Thymus (tissue), 11 donors: Measurements from ENCODE around the gene KCTD5. TPM values are rescaled to one million over a fixed set of nuclear protein-coding genes. Genes with fewer than 3 reads are reported as not detected.
"Not testable (repeated sequence)": the region's sequence is repeated elsewhere in the genome, so short reads cannot be mapped to it uniquely, and the experiment has no call there.

Experiments
- DNase-seq, 9 donors: peaks; one replicate each; pipeline ENCODE4 v3.0.0-alpha.2; 2013; ENCODE audit warnings: low spot score in 9 of 9, low read depth in 6 of 9, missing footprints in 1 of 9
- H3K27ac ChIP-seq, 2 donors: one replicate each; pipeline ENCODE4 v1.5.1; 2013; ENCODE audit warnings: control low read depth in 1 of 2, low read depth in 1 of 2, low read length in 1 of 2, mild to moderate bottlenecking in 1 of 2, moderate library complexity in 1 of 2
- H3K27me3 ChIP-seq, 2 donors: one replicate each; pipeline ENCODE4 v1.5.1; 2013; ENCODE audit warnings: low read length in 1 of 2; ENCODE audit not compliant: control insufficient read depth in 2 of 2, insufficient read depth in 1 of 2
- H3K36me3 ChIP-seq, 2 donors: one replicate each; pipeline ENCODE4 v1.5.1; 2013; ENCODE audit warnings: low read length in 1 of 2, mild to moderate bottlenecking in 1 of 2, moderate library complexity in 1 of 2; ENCODE audit not compliant: control insufficient read depth in 2 of 2, insufficient read depth in 2 of 2
- H3K4me1 ChIP-seq, 2 donors: one replicate each; pipeline ENCODE4 v1.5.1; 2013; ENCODE audit warnings: low read length in 2 of 2; ENCODE audit not compliant: control insufficient read depth in 2 of 2, insufficient read depth in 2 of 2
- H3K4me3 ChIP-seq, 2 donors: one replicate each; pipeline ENCODE4 v1.5.1; 2013; ENCODE audit warnings: low read length in 2 of 2, control low read depth in 1 of 2, mild to moderate bottlenecking in 1 of 2
- H3K9me3 ChIP-seq, 2 donors: one replicate each; pipeline ENCODE4 v1.5.1; 2013; ENCODE audit warnings: low read length in 1 of 2, mild to moderate bottlenecking in 1 of 2; ENCODE audit not compliant: control insufficient read depth in 2 of 2, insufficient read depth in 1 of 2
- WGBS: extraction: QIAGEN DNeasy Blood & Tissue Kit; methylation state at CpG from one replicate; pipeline ENCODE4 v1.1.7; 2013; 5-methylcytosine and 5-hydroxymethylcytosine counted together
- polyA plus RNA-seq: library from polyadenylated mRNA; stranded (reverse); fragments of 200-250 nt; gene quantifications from one replicate; pipeline ENCODE4 v1.2.3, GENCODE V29; 2013
- total RNA-seq: library from RNA; stranded (reverse); fragments of 120-200 nt; gene quantifications from one replicate; pipeline ENCODE4 v1.2.4, GENCODE V29; 2013
- donor health status: healthy.

Gene KCTD5
- total and polyA plus RNA-seq, 2 donors, result 18.5 to 21.8 TPM

DNA sequence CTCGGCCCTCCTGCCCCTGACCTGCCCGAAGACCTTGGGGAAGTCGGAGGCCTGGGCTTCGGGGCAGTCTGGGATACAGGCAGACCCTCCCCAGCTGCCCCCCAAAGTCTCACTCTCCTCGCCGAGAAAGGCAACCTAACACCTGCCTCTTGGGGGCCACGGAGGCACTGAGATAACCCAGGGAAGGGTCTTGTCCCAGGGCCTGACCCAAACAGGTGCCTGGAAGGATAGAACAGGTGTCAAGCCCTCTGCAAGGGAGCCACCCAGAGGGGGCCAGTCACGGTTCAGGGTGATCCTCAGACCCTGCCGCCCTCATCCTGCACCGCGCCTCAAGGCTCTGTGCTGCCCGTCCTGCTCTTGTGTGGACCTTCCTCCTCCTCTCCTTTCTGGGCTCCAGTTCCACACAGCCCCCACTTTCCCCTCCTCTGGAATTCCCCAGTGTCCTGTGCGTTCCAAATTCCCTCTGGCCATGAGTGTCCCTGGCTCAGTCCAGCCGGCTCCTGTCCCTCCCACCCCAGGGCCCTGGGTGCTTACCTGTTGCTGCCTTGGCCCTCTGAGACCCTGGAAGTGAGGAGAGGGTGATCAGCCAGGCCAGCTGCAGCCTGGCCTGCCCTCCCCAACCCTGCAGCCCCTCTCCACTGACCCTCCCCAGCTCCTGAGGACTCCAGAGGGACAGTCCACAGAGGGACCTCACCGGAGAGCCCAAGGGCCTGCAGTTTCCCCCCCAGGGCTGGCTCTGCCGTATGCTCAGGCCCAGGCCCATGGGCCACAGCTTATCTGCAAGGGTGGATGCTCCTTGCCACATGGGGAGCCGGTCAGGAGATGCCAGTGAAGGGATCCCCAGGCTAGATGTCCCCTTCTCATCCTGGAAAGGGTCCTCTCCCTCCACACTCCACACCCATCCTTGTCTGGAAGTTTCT, 33.9 kb downstream of the KCTD5 start:
- 85% methylated on average over 17 of the region's 17 CpGs for WGBS
- Histone ChIP-seq H3K4me1 (peaks cover 5 to 10% of the 10 kb centered on the region in 2 donors), H3K9me3 (no peaks in the 10 kb centered on the region), H3K27ac (peak overlapping the region in 1 of 2 donors; percentile 68), H3K4me3 (peak overlapping the region in 1 of 2 donors; percentile 11), H3K27me3 (peaks cover 3 to 25% of the 10 kb centered on the region in 2 donors), H3K36me3 (no peaks in the 10 kb centered on the region)
- DNase-seq, result no peak

DNA sequence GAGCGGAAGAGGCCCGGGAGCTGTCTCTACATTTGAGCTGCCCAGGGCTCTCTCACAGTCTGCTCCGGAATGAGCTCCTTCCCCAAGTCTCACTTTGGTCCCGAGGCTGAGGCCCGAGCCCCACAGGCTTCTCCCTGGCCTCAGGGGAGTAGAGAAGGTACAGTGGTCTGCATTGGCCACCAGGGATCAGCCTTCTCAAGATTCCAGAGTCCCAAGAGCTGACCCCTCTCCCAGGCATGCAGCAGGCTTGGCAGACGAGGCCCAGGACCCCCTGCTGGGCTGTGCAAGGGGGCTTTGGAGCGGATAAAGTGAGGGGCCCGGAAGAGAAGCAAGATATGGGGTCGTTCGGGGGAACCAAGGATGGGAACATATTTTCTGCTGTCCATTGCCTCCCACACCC, 34.6 kb downstream of the KCTD5 start:
- no peak overlapping the region for H3K4me3 ChIP-seq
- no peak overlapping the region for H3K27ac ChIP-seq
- WGBS, result 91% methylated on average over 10 of the region's 10 CpGs
- peaks cover 8 to 15% of the 10 kb centered on the region in 2 donors for H3K4me1 ChIP-seq
- peaks cover 3 to 25% of the 10 kb centered on the region in 2 donors for H3K27me3 ChIP-seq
- no peak for DNase-seq
- no peaks in the 10 kb centered on the region for H3K36me3 ChIP-seq
- H3K9me3 ChIP-seq, result no peaks in the 10 kb centered on the region

DNA sequence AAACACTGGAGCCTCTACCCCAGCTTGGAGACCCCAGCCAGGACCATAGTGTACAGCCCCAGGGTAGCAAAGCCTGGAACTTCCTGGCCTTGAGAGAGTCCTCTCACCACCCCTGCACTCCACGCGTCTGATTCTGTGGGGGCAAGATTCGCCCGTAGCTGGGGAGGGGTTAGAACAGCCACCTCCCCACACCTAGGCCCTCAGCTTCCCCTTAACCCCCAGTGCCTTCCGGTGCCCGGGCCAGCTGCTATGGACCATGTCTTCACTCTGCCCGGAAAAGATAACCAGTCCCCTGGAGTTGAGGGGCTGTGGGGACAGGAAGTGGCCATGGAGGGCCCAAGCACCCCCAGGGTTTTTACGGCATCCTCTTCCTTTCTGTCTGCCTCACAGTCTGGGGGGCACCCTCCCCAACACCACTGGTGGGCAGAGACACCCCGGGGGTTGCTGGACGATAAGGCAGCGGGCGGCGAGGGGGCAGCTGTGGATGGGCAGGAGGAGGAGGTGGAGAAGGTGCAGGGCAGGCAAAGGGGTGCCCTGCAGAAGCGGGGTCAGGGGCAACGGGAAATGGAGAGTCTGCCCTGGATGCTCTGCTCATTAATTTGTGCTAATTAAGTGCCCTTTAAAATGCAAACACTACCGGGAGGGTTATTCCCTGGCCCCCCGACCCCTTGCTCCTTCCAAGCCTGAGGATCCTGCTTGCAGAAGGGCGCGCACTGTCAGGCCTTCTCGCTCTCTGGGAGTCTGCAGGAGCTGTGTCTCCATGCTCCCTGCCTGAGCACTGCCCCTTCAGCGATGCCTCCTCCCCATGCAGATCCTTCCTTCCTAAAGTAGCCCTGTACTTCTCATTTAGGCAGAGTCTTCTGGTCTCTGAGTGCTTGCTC, 35.3 kb downstream of the KCTD5 start:
- peaks cover 3 to 25% of the 10 kb centered on the region in 2 donors for H3K27me3 ChIP-seq
- WGBS, result 58% methylated on average over 21 of the region's 21 CpGs
- no peaks in the 10 kb centered on the region for H3K36me3 ChIP-seq
- no peak overlapping the region for H3K4me3 ChIP-seq
- H3K9me3 ChIP-seq, result no peaks in the 10 kb centered on the region
- DNase-seq, result no peak
- H3K4me1 ChIP-seq, result peaks cover 8 to 16% of the 10 kb centered on the region in 2 donors
- H3K27ac ChIP-seq, result no peak overlapping the region

DNA sequence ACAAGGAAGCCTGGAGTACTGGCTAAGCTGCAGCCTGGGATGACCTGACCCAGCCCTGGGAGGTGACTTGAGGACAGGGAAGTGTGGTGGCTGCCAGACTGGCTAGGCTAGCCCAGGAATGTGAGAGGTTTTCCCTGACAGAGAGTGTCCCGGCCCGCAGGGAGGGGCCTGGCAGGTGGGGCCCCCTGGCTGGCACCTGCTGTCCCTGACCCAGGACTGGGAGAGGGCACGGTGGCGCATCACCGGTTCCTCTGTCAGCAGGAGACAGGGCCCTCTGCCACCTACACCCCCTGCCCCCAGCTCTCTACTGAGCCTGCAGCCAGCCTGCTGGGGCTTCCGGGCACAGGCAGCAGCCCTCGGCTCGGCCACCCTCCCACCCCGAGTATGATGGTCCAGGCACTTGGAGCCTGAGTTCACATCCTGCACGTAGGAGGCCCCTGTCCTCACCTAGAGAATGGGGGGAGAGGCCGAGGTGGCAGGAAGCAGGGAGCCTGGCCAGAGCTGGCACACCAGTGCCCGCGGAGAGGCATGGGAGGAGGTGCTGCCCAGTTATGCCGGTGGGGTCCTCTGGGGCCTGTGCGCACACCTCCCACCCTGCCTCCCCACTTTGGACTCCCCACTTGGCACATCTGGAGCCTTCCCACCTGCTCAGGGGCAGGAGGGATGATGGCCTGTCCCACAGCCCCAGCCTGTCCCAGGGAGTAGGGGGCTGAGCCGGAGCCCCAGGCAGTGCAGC, 37.2 kb downstream of the KCTD5 start:
- Histone ChIP-seq H3K36me3 (no peaks in the 10 kb centered on the region), H3K27me3 (peaks cover 3 to 28% of the 10 kb centered on the region in 2 donors), H3K4me3 (no peak overlapping the region), H3K4me1 (peaks cover 8 to 16% of the 10 kb centered on the region in 2 donors), H3K9me3 (no peaks in the 10 kb centered on the region), H3K27ac (no peak overlapping the region)
- 95% methylated on average over 16 of the region's 16 CpGs for WGBS
- DNase-seq, result no peak

DNA sequence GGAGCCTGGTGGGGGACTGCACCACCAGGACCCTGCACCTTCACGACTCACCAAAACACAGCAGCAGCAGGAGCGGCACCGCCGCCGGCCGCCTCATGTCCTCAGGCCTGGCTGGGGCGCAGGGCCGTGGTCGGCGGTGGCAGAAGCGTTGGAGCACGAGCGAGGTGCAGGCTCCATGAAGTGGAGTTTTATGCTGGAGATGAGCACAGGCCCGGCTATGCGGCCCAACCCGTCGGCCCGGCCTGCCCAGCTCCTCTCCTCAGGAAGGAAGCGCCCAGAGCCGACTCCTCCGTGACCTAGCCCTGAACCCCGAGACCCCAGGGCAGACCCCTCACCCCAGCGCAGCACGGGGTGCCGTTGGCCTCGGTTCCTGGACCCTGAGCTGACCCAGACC, 37.7 kb downstream of the KCTD5 start, which contains the start of gene PRSS27:
Gene PRSS27, minus strand, starts transcription at position 161 of the 394 bp plus-strand sequence. Its CDS starts 64 bp downstream, at position 97.
- DNase-seq, result no peak
- H3K27ac ChIP-seq, result peak within 1 kb of the TSS; percentile 38 to 47
- peak within 1 kb of the TSS; percentile 47 to 84 for H3K4me3 ChIP-seq
- no peaks in the 10 kb centered on the region for H3K9me3 ChIP-seq
- WGBS, result 95% methylated on average over 26 of the region's 26 CpGs
- peaks cover 7 to 16% of the 10 kb centered on the region in 2 donors for H3K4me1 ChIP-seq
- H3K27me3 ChIP-seq, result peaks cover 3 to 31% of the 10 kb centered on the region in 2 donors
- H3K36me3 ChIP-seq, result no peaks in the 10 kb centered on the region

DNA sequence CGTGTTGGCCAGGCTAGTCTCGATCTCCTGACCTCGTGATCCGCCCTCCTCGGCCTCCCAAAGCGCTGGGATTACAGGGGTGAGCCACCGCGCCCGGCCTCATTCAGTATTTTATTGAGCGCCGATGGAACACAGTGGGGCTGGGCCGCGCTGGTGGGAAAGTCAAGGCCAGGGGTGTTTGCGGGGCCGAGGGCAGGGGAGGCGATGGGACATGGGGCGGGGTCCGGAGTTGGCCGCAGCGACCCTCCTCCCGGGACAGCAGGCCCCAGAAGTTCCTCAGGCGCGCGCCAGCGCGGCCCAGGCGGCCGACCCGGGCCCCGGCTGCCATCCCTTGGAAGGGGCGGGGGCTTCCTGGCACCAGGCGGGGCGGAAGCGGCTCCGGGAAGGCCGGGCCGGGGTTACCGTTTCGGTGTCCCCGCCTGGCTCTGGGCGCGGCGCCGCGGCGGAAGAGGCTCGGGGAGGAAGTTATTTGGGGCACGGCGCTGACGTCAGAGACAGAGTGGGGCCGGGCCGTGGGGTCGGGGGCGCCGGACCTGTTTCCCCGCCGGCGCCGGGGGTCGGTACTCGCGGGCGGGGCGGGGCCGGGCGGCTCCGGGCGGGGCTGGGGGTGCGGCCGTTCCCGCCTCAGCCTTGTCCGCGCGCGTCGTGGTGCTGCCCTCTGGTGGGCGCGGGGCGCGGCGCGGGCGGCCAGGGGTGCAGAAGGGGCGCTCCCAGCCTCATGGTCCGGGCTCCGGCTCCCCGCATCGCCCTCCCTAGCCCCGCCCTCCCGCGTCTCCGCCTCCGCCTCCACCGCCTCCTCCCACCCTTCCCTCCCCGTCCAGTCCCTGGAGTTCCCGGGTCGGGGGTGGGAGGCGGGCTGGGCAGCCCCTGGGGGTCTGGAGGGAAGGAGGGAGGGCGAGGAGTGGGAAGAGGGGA, 38.7 kb downstream of the KCTD5 start:
- peaks cover 2 to 9% of the 10 kb centered on the region in 2 donors for H3K4me1 ChIP-seq
- peak overlapping the region; percentile 47 to 84 for H3K4me3 ChIP-seq
- DNase-seq, result peak; percentile 13 to 89 (median 65)
- no peaks in the 10 kb centered on the region for H3K36me3 ChIP-seq
- H3K27me3 ChIP-seq, result peaks cover 0 to 31% of the 10 kb centered on the region in 2 donors
- H3K9me3 ChIP-seq, result no peaks in the 10 kb centered on the region
- H3K27ac ChIP-seq, result peak overlapping the region; percentile 38 to 47
- 4% methylated on average over 99 of the region's 99 CpGs for WGBS

DNA sequence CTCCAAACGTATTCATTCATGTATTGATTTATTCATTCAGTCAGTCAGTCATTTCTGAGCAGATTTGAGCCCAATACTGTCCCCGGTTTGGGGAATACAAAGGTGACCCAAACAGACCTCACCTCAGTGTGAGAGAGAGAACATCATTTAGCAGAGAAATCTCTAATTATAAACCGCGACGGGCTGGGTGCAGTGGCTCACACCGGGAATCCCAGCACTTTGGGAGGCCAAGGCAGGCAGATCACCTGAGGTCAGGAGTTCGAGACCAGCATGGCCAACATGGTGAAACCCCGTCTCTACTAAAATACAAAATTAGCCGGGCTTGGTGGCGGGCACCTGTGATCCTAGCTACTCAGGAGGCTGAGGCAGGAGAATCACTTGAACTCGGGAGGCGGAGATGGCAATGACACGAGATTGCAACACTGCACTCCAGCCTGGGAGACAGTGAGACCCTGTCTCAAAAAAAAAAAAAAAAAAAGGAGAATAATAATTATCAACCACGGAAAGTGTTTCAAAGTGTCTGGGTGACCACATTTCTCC, 39.4 kb downstream of the KCTD5 start:
- Histone ChIP-seq H3K27me3 (peaks cover 0 to 24% of the 10 kb centered on the region in 2 donors), H3K4me3 (peak overlapping the region; percentile 37 to 84)
- H3K9me3 ChIP-seq, H3K27ac ChIP-seq, H3K4me1 ChIP-seq, H3K36me3 ChIP-seq, DNase-seq: not testable (repeated sequence)
- WGBS, result 48% methylated on average over 14 of the region's 14 CpGs
